Smooth muscle cell of bladder (primary cell): Measurements from ENCODE around the gene PDE6H. TPM values are rescaled to one million over a fixed set of nuclear protein-coding genes. Genes with fewer than 3 reads are reported as not detected.

ENCODE experiments used
- total RNA-seq: library from RNA; depleted of rRNA; stranded (reverse); fragments of >200 nt; gene quantifications from 2 replicates; pipeline ENCODE4 v1.2.3, GENCODE V29; 2014

Gene PDE6H
- not detected in 2 replicates for total RNA-seq

DNA sequence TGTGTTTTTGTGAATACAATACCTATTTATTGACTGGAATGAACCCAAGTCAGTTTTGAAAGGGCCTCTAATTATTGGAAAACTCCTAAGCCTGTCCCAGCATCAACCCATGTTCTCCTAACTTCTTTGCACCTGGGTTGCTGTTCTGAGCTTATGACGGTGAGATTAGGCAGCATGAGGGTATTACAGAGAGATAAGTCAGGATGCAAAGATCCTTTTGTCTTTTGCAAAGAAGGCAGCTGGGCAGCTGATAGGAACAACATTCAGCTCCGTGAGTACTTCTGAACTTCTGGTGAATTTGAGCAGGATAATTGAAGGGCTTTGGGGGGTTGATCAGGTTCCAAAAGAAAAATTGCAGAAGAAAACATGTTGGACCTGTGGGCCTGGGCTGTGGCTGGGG is at the start of gene PDE6H:
PDE6H (plus strand) TSS at position 227 of the 400 bp plus-strand sequence. CDS start 4,971 bp downstream, outside the sequence.

GRCh38 chr12:14938301-14938700 is 34.5 kb upstream of the PDE6H start, which contains the start of gene ERP27:
ERP27 (minus strand) TSS chr12:14938537; CDS start chr12:14938508, 29 bp downstream.

DNA sequence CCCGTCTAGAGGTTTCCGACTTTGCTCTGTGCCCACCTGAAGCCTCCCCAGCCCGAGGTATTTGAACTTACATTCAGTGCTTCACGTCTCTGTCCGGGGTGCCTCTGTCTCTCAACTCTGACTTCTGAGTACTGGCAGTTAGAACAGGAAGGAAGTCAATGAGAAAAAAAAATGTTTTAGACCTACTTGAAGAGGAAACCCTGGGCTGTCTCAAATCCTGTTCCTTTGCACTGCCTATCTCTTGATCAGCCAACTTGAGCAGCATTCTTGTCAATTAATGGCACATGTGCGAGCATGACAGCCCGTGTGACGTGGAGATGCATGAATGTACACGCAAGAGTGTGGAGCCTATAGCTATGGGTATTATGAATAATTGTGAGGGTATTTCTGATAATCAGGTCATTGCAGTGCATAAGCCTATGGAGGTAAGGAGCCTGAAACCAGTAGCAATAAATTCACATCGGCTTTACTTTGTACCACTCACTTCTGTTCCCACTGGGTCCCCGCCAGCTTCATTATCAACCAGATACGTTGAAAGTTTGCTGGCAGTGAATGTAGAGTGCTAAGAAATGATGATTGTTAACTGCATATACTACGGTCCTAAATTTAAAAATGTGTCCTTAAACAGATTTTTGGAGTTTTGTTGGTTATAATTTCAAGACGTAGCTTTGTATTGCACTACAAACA is 11.2 kb upstream of the PDE6H start, which contains the start of gene ARHGDIB:
ARHGDIB (minus strand) TSS at position 136 of the 687 bp plus-strand sequence. CDS start 10,889 bp downstream, outside the sequence.

Other genes with a start within 250 kb of the PDE6H start
- gene WBP11, start 169.6 kb upstream of the PDE6H start, total RNA-seq, result 10.0 and 11.4 TPM in 2 replicates
- gene C12orf60, start 169.4 kb upstream of the PDE6H start, total RNA-seq, result 0.57 and 0.74 TPM in 2 replicates
- gene SMCO3, start 158.9 kb upstream of the PDE6H start, total RNA-seq, result 0.71 and 0.92 TPM in 2 replicates
- gene ART4, start 129.5 kb upstream of the PDE6H start, total RNA-seq, result under 0.01 TPM in 2 replicates
- 8.0 and 15.5 TPM in 2 replicates for gene MGP, start 87.2 kb upstream of the PDE6H start, total RNA-seq
- not detected in 2 replicates for gene ERP27, start 34.5 kb upstream of the PDE6H start, total RNA-seq
- gene ARHGDIB, start 11.4 kb upstream of the PDE6H start, total RNA-seq, result 1.1 and 1.2 TPM in 2 replicates
- 0.28 TPM in 2 replicates for gene RERG, start 248.4 kb downstream of the PDE6H start, total RNA-seq